ENCODE data around the gene SSR4. TPM values are rescaled to one million over a fixed set of nuclear protein-coding genes. Genes with fewer than 3 reads are reported as not detected.
A peak's percentile ranks its signal among the peaks of the same experiment; 100 is the strongest.

Gene SSR4
- total and polyA plus RNA-seq, 2 experiments from 2014 or later = 316 to 693 TPM

DNA sequence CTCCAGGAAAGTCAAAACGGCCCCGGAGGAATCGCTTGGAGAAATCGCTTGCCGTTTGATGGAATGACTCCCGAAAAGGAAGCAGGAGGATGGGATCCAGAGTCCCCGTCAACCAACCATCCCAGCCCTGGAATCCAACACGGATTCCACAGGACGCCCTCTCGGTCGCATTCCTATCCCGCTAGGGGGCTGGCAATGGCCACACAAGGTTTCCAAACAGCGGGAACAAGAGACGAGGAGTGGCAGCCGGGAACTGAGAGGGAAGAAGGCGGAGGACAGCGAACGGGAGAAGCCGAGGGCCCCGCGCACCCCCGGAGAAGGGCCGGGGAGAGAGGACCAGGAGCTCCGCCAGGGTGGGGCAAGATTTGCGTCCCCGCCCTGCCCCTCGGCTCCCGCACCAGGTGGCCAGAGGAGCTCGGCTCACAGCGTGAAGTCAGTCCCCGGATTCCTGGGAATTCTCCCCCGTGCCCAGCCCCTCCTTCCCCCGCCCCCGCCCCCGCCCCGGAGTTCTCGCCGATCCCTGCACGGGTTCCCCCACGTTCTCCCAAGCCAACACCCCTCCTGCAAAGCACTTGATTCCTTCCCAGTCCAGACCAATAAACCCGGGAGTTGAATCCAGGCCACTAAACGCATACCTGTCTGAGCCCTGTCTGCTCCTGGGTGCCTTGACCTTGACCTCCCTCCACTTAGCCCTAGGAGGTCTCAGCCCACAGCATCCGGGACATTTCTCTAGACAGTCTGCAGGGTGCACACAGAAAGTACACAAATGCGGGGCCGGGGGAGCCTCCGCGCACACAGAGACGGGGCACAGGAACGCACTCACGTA, 34.5 kb downstream of the SSR4 start:
- Histone ChIP-seq H4K20me1 (ENCODE audit: insufficient read depth, poor library complexity, severe bottlenecking) (no peaks in the 10 kb centered on the region), H3K36me3 (replicated peaks; ENCODE audit: insufficient read depth, low read depth) (no peaks in the 10 kb centered on the region), H3K27ac (no peak overlapping the region), H3K4me1 (ENCODE audit: insufficient read depth) (no peaks in the 10 kb centered on the region), H2AFZ (no peak overlapping the region), H3K4me2 (peak overlapping the region; percentile 71), H3K9me3 (ENCODE audit: low read depth) (no peaks in the 10 kb centered on the region), H3K9me2 (replicated peaks; ENCODE audit: insufficient read depth) (no peaks in the 10 kb centered on the region), H3K27me3 (peaks cover 34% of the 10 kb centered on the region), H3K79me2 (no peaks in the 10 kb centered on the region), H3K4me3 (no peak overlapping the region)
- TF ChIP-seq EZH2phosphoT487 (IDR thresholded peaks at IDR 0.05; ENCODE audit: low read depth, severe bottlenecking, unreplicated experiment) (no peak), EZH2 (IDR thresholded peaks at IDR 0.05; ENCODE audit: borderline replicate concordance) (no peak)
- TF ChIP-seq, protein P1, sequence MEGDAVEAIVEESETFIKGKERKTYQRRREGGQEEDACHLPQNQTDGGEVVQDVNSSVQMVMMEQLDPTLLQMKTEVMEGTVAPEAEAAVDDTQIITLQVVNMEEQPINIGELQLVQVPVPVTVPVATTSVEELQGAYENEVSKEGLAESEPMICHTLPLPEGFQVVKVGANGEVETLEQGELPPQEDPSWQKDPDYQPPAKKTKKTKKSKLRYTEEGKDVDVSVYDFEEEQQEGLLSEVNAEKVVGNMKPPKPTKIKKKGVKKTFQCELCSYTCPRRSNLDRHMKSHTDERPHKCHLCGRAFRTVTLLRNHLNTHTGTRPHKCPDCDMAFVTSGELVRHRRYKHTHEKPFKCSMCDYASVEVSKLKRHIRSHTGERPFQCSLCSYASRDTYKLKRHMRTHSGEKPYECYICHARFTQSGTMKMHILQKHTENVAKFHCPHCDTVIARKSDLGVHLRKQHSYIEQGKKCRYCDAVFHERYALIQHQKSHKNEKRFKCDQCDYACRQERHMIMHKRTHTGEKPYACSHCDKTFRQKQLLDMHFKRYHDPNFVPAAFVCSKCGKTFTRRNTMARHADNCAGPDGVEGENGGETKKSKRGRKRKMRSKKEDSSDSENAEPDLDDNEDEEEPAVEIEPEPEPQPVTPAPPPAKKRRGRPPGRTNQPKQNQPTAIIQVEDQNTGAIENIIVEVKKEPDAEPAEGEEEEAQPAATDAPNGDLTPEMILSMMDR (IDR thresholded peaks at IDR 0.05; ENCODE audit: poor library complexity) = no peak
- 40% methylated on average over 33 of the region's 50 CpGs for WGBS (ENCODE audit: low lambda C conversion rate, missing lambda C conversion rate)
- DNase-seq (ENCODE audit: low spot score) = no peak

DNA sequence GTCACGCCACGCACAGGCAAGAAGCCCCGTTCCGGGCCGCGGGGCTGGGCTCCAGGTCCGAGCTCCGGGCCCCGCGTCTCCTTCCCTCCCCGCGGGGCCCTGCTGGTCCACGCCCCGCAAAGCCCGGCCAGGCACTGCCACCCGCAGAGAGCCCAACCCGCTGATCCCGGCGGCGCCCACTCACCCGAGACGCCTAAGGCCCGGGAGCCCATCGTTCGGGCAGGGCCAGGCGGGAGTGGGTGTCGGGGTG, 35.0 kb downstream of the SSR4 start:
- Histone ChIP-seq H3K4me1 (ENCODE audit: insufficient read depth) (no peaks in the 10 kb centered on the region), H2AFZ (no peak overlapping the region), H3K79me2 (no peaks in the 10 kb centered on the region), H3K27ac (no peak overlapping the region), H3K4me2 (peak overlapping the region; percentile 71), H3K4me3 (no peak overlapping the region), H3K27me3 (peaks cover 34% of the 10 kb centered on the region), H4K20me1 (ENCODE audit: insufficient read depth, poor library complexity, severe bottlenecking) (no peaks in the 10 kb centered on the region), H3K36me3 (replicated peaks; ENCODE audit: insufficient read depth, low read depth) (no peaks in the 10 kb centered on the region), H3K9me2 (replicated peaks; ENCODE audit: insufficient read depth) (no peaks in the 10 kb centered on the region), H3K9me3 (ENCODE audit: low read depth) (no peaks in the 10 kb centered on the region)
- WGBS (ENCODE audit: low lambda C conversion rate, missing lambda C conversion rate) = 32% methylated on average over 6 of the region's 27 CpGs
- DNase-seq (ENCODE audit: low spot score) = no peak
- TF ChIP-seq, protein P1 (IDR thresholded peaks at IDR 0.05; ENCODE audit: poor library complexity) = no peak

DNA sequence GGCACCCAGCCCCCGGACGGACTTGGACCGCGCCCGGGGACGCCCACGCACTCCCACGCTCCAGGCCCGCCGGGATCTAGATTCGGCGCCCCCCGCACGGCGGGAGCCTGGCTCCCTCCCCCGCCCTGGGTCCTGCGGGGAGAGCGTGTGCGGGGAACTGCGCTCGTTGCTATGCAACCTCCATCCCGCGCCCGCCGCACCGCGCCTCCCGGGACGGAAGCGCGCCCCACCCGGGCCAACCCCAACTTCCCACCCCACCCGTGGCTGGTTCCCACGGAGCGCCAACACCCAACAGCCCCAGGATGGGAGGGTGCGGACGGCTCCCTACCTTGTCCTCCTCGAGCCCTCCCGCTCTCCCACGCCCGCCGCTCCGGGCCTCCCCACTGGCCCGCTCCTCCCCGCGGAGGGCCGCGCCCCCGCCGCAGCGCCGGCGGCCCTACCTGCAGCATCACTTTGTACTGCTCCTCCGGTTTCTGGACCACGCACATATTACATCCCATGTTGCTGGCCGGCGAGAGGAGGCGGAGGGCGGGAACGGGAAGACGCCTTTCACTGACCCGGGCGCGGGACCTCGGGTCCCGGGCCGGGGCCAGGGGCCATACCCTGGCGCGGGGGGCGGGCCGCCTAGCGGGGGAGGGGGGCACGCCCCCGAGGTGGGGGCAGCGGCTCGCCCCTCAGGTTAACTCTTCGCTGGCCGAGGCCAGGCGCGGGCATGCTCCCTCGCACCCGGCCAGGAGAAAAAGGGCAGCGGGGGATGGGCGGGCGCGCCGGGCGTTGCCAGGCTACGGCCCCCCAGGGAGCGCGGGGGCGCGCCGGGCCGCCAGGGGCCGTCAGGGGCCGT, 35.6 kb downstream of the SSR4 start, which contains the start of gene PDZD4:
Gene PDZD4 (minus strand): TSS at position 746 of the 841 bp plus-strand sequence. CDS start 246 bp downstream, at position 500.
- Histone ChIP-seq H3K9me2 (replicated peaks; ENCODE audit: insufficient read depth) (no peaks in the 10 kb centered on the region), H3K9me3 (ENCODE audit: low read depth) (no peaks in the 10 kb centered on the region), H3K36me3 (replicated peaks; ENCODE audit: insufficient read depth, low read depth) (no peaks in the 10 kb centered on the region), H2AFZ (no peak within 1 kb of the TSS), H3K4me2 (peak within 1 kb of the TSS; percentile 71), H3K4me3 (no peak within 1 kb of the TSS), H3K27me3 (peaks cover 34% of the 10 kb centered on the region), H3K4me1 (ENCODE audit: insufficient read depth) (no peaks in the 10 kb centered on the region), H3K27ac (no peak within 1 kb of the TSS), H4K20me1 (ENCODE audit: insufficient read depth, poor library complexity, severe bottlenecking) (no peaks in the 10 kb centered on the region), H3K79me2 (no peaks in the 10 kb centered on the region)
- no peak for TF ChIP-seq EZH2phosphoT487 (IDR thresholded peaks at IDR 0.05; ENCODE audit: low read depth, severe bottlenecking, unreplicated experiment)
- peak; percentile 72 for TF ChIP-seq EZH2 (IDR thresholded peaks at IDR 0.05; ENCODE audit: borderline replicate concordance)
- TF ChIP-seq, protein P1 (IDR thresholded peaks at IDR 0.05; ENCODE audit: poor library complexity) = no peak
- DNase-seq (ENCODE audit: low spot score) = no peak
- 52% methylated on average over 18 of the region's 97 CpGs for WGBS (ENCODE audit: low lambda C conversion rate, missing lambda C conversion rate)

All from hepatocyte (in vitro differentiated cells).